ENCODE results near the gene DNTT. TPM values are rescaled to one million over a fixed set of nuclear protein-coding genes. Genes with fewer than 3 reads are reported as not detected.

DNTT gene
- total RNA-seq, result not detected in 2 replicates

DNA sequence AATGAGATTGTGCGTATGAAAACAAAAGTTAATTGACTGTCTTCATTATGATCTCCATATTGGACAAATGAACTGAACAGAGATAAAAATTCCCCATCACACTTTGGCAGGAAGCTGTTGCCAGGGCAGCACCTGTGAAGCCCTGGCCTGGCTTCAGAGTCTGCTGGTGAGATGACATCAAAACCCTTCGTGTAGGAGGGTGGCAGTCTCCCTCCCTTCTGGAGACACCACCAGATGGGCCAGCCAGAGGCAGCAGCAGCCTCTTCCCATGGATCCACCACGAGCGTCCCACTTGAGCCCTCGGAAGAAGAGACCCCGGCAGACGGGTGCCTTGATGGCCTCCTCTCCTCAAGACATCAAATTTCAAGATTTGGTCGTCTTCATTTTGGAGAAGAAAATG, at the start of gene DNTT:
TSS of gene DNTT (plus strand) at position 205 of the 400 bp plus-strand sequence. CDS start at position 269, 64 bp downstream.

DNA sequence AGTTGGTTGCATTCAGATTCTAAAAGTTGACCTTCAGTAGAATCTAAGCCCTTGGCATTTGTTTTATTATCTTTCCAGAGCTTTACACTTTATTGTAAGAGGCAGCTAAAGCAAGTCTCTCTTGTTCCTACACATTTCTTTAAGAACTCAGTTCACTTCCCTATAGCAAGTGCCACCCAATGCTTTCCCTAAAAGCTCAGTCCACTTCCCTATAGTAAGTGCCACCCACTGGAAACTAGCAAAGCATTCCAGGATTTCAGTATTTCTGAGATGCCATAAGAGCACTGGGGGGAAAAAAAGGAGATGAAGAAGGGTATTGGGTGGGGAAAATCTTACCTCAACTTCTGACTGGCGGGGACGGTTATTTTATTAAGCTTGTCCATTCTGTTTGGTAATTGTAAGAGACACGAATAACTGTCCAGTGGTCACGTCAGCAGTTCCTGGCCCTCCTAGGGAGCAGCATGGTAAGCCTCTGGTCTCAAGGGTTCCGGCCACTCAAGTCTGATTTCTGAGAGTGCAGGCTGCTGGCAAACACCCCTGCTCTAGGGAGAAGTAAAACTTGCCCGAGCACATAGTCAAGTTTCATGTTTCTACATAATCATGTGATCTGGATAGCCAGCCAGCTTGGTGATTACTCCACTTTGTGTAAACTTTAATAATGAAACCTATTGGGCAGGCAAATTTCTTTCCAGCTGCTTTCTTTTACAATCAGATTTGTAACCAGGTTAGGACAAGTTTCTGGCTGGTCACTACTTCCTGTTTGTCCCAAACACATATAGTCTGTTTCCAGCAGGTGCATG, 33.0 kb upstream of the DNTT start, which contains the start of gene BLNK:
TSS of gene BLNK (minus strand) at position 554 of the 800 bp plus-strand sequence. CDS start at position 383, 171 bp downstream.

DNA sequence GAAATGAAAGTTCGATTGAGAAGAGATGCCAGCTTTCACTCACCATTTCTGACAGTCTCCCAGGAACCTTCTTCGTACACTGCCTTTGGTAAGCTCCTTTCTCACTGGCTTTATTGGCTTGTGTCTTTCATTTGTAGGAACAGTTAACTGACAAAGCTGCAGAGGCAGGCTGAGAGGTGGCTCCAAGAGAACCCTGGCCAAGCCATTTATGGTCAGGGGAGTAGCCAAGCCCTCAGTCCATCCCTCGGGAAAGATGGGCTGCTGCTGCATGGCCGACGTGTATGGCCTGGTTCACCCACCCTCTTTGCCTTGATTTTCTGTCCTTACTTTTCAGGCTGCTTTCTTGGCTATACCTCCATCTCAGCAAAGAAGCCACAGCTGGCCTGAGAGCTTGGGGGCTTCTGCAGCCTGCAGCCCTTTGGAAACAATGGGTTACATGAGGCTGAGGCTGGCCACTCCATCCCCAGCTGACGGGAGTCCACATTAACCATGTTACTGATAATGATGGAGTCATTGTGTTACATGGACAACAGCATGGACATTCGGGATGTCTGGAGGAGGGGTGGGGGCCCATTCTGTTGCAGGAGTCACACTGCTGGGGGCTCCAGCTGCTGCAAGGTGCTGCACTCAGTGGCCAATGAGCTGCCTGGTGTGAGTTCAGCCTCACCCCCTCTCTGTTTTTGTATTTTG, 54.8 kb downstream of the DNTT start, which contains the start of gene OPALIN:
TSS of gene OPALIN (minus strand) at position 152 of the 690 bp plus-strand sequence. CDS start at position 46, 106 bp downstream.

Other genes starting within 250 kb of the DNTT start
- 5.5 and 7.7 TPM in 2 replicates for gene ZNF518A, start 174.1 kb upstream of the DNTT start, total RNA-seq
- gene BLNK, start 32.9 kb upstream of the DNTT start, total RNA-seq, result not detected in 2 replicates
- not detected in 2 replicates for gene OPALIN, start 54.6 kb downstream of the DNTT start, total RNA-seq
- gene TLL2, start 209.5 kb downstream of the DNTT start, total RNA-seq, result under 0.01 TPM in 1 of 2 replicates, not detected in the other